ENCODE data around the gene HSD3B2. TPM values are rescaled to one million over a fixed set of nuclear protein-coding genes. Genes with fewer than 3 reads are reported as not detected.

Gene HSD3B2
- total RNA-seq, 4 donors from 2014 or later: not detected

GRCh38 chr1:119449971-119450370 lies 35.0 kb downstream of the HSD3B2 start:
- intact Hi-C loops (cut with DNase I; ENCODE audit: low total_unique reads): no loop called here
- TF ChIP-seq, protein P1, sequence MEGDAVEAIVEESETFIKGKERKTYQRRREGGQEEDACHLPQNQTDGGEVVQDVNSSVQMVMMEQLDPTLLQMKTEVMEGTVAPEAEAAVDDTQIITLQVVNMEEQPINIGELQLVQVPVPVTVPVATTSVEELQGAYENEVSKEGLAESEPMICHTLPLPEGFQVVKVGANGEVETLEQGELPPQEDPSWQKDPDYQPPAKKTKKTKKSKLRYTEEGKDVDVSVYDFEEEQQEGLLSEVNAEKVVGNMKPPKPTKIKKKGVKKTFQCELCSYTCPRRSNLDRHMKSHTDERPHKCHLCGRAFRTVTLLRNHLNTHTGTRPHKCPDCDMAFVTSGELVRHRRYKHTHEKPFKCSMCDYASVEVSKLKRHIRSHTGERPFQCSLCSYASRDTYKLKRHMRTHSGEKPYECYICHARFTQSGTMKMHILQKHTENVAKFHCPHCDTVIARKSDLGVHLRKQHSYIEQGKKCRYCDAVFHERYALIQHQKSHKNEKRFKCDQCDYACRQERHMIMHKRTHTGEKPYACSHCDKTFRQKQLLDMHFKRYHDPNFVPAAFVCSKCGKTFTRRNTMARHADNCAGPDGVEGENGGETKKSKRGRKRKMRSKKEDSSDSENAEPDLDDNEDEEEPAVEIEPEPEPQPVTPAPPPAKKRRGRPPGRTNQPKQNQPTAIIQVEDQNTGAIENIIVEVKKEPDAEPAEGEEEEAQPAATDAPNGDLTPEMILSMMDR (IDR thresholded peaks at IDR 0.05): no peak
- TF ChIP-seq POLR2A (IDR thresholded peaks at IDR 0.05): no peak
- DNase-seq (ENCODE audit: low spot score in 2 of 2): no peak
- no peak overlapping the region for H3K4me3 ChIP-seq (ENCODE audit: low read depth, poor library complexity, severe bottlenecking)
- WGBS, 2 donors: 70% methylated on average over 8 of the region's 8 CpGs

DNA sequence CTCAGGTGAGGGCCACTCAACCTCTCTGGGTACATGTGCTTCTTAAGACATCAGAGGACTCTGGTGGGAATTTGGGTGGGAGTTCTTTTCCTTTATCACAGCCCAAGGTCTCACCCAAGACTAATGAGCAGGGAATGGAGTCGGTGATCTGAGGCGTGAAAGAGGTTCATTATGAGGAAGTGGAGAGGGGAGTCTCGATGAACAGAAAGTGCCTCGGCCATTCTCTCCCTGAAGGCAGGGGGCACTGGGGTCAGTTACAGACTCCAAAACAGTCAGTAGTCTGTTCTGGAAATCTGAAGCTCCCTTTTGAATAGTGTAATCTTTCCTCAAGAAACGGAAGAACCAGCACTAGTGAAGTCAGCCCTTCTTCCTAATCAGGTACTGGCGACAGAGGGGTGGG lies 36.2 kb downstream of the HSD3B2 start:
- WGBS, 2 donors: 84 to 91% methylated on average over 6 of the region's 6 CpGs
- no peak for TF ChIP-seq POLR2A (IDR thresholded peaks at IDR 0.05)
- TF ChIP-seq, protein P1 (IDR thresholded peaks at IDR 0.05): no peak
- DNase-seq (ENCODE audit: low spot score in 2 of 2): no peak

GRCh38 chr1:119452091-119452490 lies 37.1 kb downstream of the HSD3B2 start:
- DNase-seq (ENCODE audit: low spot score in 2 of 2): no peak
- no peak overlapping the region for H3K4me3 ChIP-seq (ENCODE audit: low read depth, poor library complexity, severe bottlenecking)
- intact Hi-C loops (cut with DNase I; ENCODE audit: low total_unique reads): no loop called here
- no peak for TF ChIP-seq POLR2A (IDR thresholded peaks at IDR 0.05)
- TF ChIP-seq, protein P1 (IDR thresholded peaks at IDR 0.05): no peak
- WGBS, 2 donors: 70 to 75% methylated on average over 2 of the region's 2 CpGs

More for the DNA sequence above, 36.2 kb downstream of the HSD3B2 start:
- intact Hi-C loops (cut with DNase I; ENCODE audit: low total_unique reads): no loop called here
- H3K4me3 ChIP-seq (ENCODE audit: low read depth, poor library complexity, severe bottlenecking): no peak overlapping the region

DNA sequence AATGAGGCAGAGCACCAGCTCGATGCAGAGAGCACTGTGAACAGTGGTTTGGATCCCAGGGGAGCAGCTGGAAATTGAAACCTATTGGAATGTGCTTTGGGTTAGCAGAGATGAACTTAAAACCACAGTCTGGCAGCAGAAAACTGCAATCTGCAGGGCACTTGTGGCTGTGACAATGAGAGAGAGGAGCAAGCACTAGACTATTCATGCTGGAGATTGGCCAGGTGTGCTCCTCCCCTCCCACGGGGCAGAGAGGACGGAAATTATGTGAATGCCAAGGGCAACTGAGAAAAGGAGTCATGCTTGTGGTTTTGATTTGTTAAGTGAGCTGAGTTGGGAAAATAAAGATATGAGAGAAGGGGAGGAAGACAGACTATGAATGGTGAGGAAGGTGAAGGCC lies 38.1 kb downstream of the HSD3B2 start:
- WGBS, 2 donors: 15 to 19% methylated on average over 3 of the region's 3 CpGs
- H3K4me3 ChIP-seq (ENCODE audit: low read depth, poor library complexity, severe bottlenecking): no peak overlapping the region
- TF ChIP-seq, protein P1 (IDR thresholded peaks at IDR 0.05): no peak
- no peak for TF ChIP-seq POLR2A (IDR thresholded peaks at IDR 0.05)
- peak in 1 of 2 donors; percentile 33 for DNase-seq (ENCODE audit: low spot score in 2 of 2)
- intact Hi-C loops (cut with DNase I; ENCODE audit: low total_unique reads): no loop called here

- intact Hi-C loops (cut with DNase I; ENCODE audit: low total_unique reads): no loop called here
- no peak for DNase-seq (ENCODE audit: low spot score in 2 of 2)
- TF ChIP-seq, protein P1 (IDR thresholded peaks at IDR 0.05): no peak
- TF ChIP-seq POLR2A (IDR thresholded peaks at IDR 0.05): no peak
- 83 to 87% methylated on average over 2 of the region's 2 CpGs for WGBS, 2 donors
- H3K4me3 ChIP-seq (ENCODE audit: low read depth, poor library complexity, severe bottlenecking): no peak overlapping the region
These were observed 48.0 kb downstream of the HSD3B2 start for GRCh38 chr1:119462964-119463363.

DNA sequence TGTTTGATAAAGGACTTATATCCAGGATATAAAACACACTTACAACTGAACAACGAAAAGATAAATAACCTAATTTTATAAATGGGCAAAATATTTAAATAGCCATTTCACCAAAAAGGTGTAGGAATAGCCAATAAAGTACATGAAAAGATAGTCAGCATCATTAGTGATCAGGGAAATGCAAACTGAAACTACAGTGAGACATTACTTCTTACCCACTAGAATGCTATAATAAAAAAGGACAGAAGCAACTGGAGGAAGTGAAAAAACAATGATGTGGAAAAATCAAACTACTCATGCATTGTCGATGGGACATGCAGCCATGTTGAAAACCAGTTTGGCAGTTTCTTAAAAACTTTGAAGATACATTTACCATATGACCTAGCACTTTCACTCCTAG lies 48.6 kb downstream of the HSD3B2 start:
- TF ChIP-seq, protein P1 (IDR thresholded peaks at IDR 0.05): no peak
- TF ChIP-seq POLR2A (IDR thresholded peaks at IDR 0.05): no peak
- H3K4me3 ChIP-seq (ENCODE audit: low read depth, poor library complexity, severe bottlenecking): no peak overlapping the region
- intact Hi-C loops (cut with DNase I; ENCODE audit: low total_unique reads): no loop called here
- 86 to 89% methylated on average over 2 of the region's 2 CpGs for WGBS, 2 donors
- DNase-seq (ENCODE audit: low spot score in 2 of 2): no peak
